ENCODE results near the gene ERC2.

ERC2 gene

GRCh38 chr3:55880357-55880756 lies 587.9 kb downstream of the ERC2 start:
- in situ Hi-C loops (cut with HindIII; ENCODE audit: low sequenced_read_pairs) = no loop called here
- DNase-seq (ENCODE audit: low read depth) = no peak
- no peak for TF ChIP-seq CTCF (IDR thresholded peaks at IDR 0.05; ENCODE audit: low read depth, low read length, missing control alignments)
- H3K4me3 ChIP-seq (ENCODE audit: low read depth, low read length) = no peak overlapping the region

GRCh38 chr3:55879901-55880331 lies 588.4 kb downstream of the ERC2 start:
- in situ Hi-C loops (cut with HindIII; ENCODE audit: low sequenced_read_pairs) = no loop called here
- DNase-seq (ENCODE audit: low read depth) = no peak
- TF ChIP-seq CTCF (IDR thresholded peaks at IDR 0.05; ENCODE audit: low read depth, low read length, missing control alignments) = no peak
- no peak overlapping the region for H3K4me3 ChIP-seq (ENCODE audit: low read depth, low read length)

GRCh38 chr3:55877703-55878102 lies 590.6 kb downstream of the ERC2 start:
- in situ Hi-C loops (cut with HindIII; ENCODE audit: low sequenced_read_pairs) = no loop called here
- no peak for DNase-seq (ENCODE audit: low read depth)
- no peak for TF ChIP-seq CTCF (IDR thresholded peaks at IDR 0.05; ENCODE audit: low read depth, low read length, missing control alignments)
- H3K4me3 ChIP-seq (ENCODE audit: low read depth, low read length) = no peak overlapping the region

- DNase-seq (ENCODE audit: low read depth) = no peak
- no peak for TF ChIP-seq CTCF (IDR thresholded peaks at IDR 0.05; ENCODE audit: low read depth, low read length, missing control alignments)
- in situ Hi-C loops (cut with HindIII; ENCODE audit: low sequenced_read_pairs) = no loop called here
- no peak overlapping the region for H3K4me3 ChIP-seq (ENCODE audit: low read depth, low read length)
Measured at GRCh38 chr3:55876560-55876959, 591.7 kb downstream of the ERC2 start.

GRCh38 chr3:55875113-55875512 lies 593.2 kb downstream of the ERC2 start:
- TF ChIP-seq CTCF (IDR thresholded peaks at IDR 0.05; ENCODE audit: low read depth, low read length, missing control alignments) = no peak
- in situ Hi-C loops (cut with HindIII; ENCODE audit: low sequenced_read_pairs) = no loop called here
- DNase-seq (ENCODE audit: low read depth) = no peak
- H3K4me3 ChIP-seq (ENCODE audit: low read depth, low read length) = no peak overlapping the region

- no peak overlapping the region for H3K4me3 ChIP-seq (ENCODE audit: low read depth, low read length)
- no peak for DNase-seq (ENCODE audit: low read depth)
- in situ Hi-C loops (cut with HindIII; ENCODE audit: low sequenced_read_pairs) = no loop called here
- no peak for TF ChIP-seq CTCF (IDR thresholded peaks at IDR 0.05; ENCODE audit: low read depth, low read length, missing control alignments)
Measured at GRCh38 chr3:55873523-55874254, 594.6 kb downstream of the ERC2 start.

Measured in astrocyte of the cerebellum (primary cell).